Upper lobe of left lung (tissue), 6 donors: ENCODE data around the gene SZT2. TPM values are rescaled to one million over a fixed set of nuclear protein-coding genes. Genes with fewer than 3 reads are reported as not detected.
A peak's percentile ranks its signal among the peaks of the same experiment; 100 is the strongest.

Experiments
- ATAC-seq, 2 donors: fragments of 200-7000 bp; cut with Tn5 transposase; one replicate each; pipeline ENCODE4 v1.9.1; 2022; ENCODE audit warnings: mild to moderate bottlenecking in 2 of 2, moderate library complexity in 2 of 2; ENCODE audit not compliant: low FRiP score in 2 of 2
- DNase-seq, 2 donors: peaks; one replicate each; pipeline ENCODE4 v3.0.0-alpha.2; 2019 to 2020
- H3K27ac ChIP-seq, 4 donors: fragments of 200-600 bp; sonication (generic); one replicate each; pipeline ENCODE4 v1.5.1; 2016 to 2019
- H3K27me3 ChIP-seq, 4 donors: fragments of 200-600 bp; sonication (generic); one replicate each; pipeline ENCODE4 v1.5.1; 2017 to 2019
- H3K36me3 ChIP-seq, 4 donors: fragments of 200-600 bp; sonication (generic); one replicate each; pipeline ENCODE4 v1.5.1; 2016 to 2019
- H3K4me1 ChIP-seq, 4 donors: fragments of 200-600 bp; sonication (generic); one replicate each; pipeline ENCODE4 v1.5.1; 2018 to 2019
- H3K4me3 ChIP-seq, 4 donors: fragments of 200-600 bp; sonication (generic); one replicate each; pipeline ENCODE4 v1.5.1; 2017 to 2019; ENCODE audit warnings: mild to moderate bottlenecking in 2 of 4, moderate library complexity in 1 of 4
- H3K9me3 ChIP-seq, 4 donors: fragments of 200-600 bp; sonication (generic); one replicate each; pipeline ENCODE4 v1.5.1; 2018 to 2019
- EP300 ChIP-seq, 4 donors: sonication (generic); formaldehyde crosslinking; IDR thresholded peaks; one replicate each; pipeline ENCODE4 v1.5.1; 2017; ENCODE audit warnings: antibody characterized with exemption in 4 of 4, control low read depth in 2 of 4
- POLR2A ChIP-seq, 4 donors: fragments of 450-650 bp; IDR thresholded peaks; one replicate each; pipeline ENCODE4 v1.5.1; 2016 to 2017; ENCODE audit warnings: antibody characterized with exemption in 4 of 4, mild to moderate bottlenecking in 2 of 4
- POLR2AphosphoS5 ChIP-seq, 2 donors: sonication (generic); formaldehyde crosslinking; IDR thresholded peaks; one replicate each; pipeline ENCODE4 v1.5.1; 2017; ENCODE audit warnings: antibody characterized with exemption in 2 of 2
- WGBS, 2 donors: methylation state at CpG; one replicate each; pipeline ENCODE4 v1.1.5; 2017 to 2018; 5-methylcytosine and 5-hydroxymethylcytosine counted together
- total RNA-seq, 6 donors: library from RNA; depleted of rRNA in 4 of 6; stranded (reverse); fragments of >200 nt in 4 of 6; gene quantifications; one replicate each; pipeline versions ENCODE4 v1.1.0 to v1.2.1, GENCODE V29; 2016 to 2021
- TF ChIP-seq, protein P1 (sequence below), 6 experiments: fragments of 450-650 bp in 4 of 6; fragments of 200-600 bp in 2 of 6; sonication (generic) in 2 of 6; IDR thresholded peaks; one replicate each; pipeline ENCODE4 v1.5.1; 2016 to 2019; ENCODE audit warnings: antibody characterized with exemption in 6 of 6
- donor health status: DM: no; HTN: no; CAD: no; lungs with moderate emphysema.
- donor health status: DM: no; HTN: yes; CAD: no; lungs with severe emphysema.

SZT2 gene
- total RNA-seq, 6 donors from 2014 or later = 33.3 to 184 (median 57.0) TPM

DNA sequence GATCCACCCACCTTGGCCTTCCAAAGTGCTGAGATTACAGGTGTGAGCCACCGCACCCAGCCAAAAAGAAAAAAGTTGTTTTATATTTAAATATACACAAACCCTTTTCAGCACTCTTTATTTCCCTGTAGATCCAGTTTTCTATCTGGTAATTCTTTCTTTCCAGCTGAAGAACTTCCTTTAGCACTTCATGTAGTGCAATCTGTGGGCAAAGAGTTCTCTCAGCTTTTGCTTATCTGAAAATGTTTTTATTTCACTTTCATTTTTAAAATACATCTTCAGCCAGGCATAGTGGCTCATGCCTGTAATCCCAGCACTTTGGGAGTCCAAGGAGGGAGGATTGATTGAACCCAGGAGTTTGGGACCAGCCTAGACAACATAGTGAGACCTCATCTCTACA, 92.5 kb downstream of the SZT2 start:
- Histone ChIP-seq H3K36me3 (no peaks in the 10 kb centered on the region), H3K9me3 (peaks cover 0 to under 1% (median 0%) of the 10 kb centered on the region in 4 donors), H3K4me3 (no peak overlapping the region), H3K27ac (peak overlapping the region; percentile 2 to 67 (median 58)), H3K4me1 (no peaks in the 10 kb centered on the region), H3K27me3 (no peaks in the 10 kb centered on the region)
- 56 to 59% methylated on average over 1 of the region's 1 CpG for WGBS, 2 donors
- ATAC-seq = no peak
- TF ChIP-seq POLR2A (IDR thresholded peaks at IDR 0.05) = no peak
- TF ChIP-seq, protein P1, sequence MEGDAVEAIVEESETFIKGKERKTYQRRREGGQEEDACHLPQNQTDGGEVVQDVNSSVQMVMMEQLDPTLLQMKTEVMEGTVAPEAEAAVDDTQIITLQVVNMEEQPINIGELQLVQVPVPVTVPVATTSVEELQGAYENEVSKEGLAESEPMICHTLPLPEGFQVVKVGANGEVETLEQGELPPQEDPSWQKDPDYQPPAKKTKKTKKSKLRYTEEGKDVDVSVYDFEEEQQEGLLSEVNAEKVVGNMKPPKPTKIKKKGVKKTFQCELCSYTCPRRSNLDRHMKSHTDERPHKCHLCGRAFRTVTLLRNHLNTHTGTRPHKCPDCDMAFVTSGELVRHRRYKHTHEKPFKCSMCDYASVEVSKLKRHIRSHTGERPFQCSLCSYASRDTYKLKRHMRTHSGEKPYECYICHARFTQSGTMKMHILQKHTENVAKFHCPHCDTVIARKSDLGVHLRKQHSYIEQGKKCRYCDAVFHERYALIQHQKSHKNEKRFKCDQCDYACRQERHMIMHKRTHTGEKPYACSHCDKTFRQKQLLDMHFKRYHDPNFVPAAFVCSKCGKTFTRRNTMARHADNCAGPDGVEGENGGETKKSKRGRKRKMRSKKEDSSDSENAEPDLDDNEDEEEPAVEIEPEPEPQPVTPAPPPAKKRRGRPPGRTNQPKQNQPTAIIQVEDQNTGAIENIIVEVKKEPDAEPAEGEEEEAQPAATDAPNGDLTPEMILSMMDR (IDR thresholded peaks at IDR 0.05) = no peak
- no peak for TF ChIP-seq POLR2AphosphoS5 (IDR thresholded peaks at IDR 0.05)
- no peak for TF ChIP-seq EP300 (IDR thresholded peaks at IDR 0.05)
- no peak for DNase-seq

DNA sequence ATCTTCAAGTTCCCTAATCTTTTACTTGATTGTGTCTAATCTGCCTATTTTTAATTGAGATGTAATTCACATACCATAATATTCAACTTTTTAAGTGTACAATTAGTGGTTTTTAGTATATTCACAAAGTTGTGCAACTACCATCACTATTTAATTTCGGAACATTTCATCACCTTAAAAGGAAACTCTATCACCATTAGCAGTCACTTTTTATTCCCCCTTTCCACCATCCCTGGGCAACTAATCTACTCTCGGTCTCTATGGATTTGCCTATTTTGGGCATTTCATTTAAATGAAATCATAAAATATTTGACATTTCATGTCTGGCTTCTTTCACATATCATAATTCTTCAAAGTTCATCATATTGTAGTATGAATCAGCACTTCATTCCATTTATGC, 94.7 kb downstream of the SZT2 start:
- 78 to 87% methylated on average over 2 of the region's 2 CpGs for WGBS, 2 donors
- H3K36me3 ChIP-seq = no peaks in the 10 kb centered on the region
- H3K4me3 ChIP-seq = no peak overlapping the region
- peaks cover 6 to 13% (median 11%) of the 10 kb centered on the region in 4 donors for H3K9me3 ChIP-seq
- no peaks in the 10 kb centered on the region for H3K27me3 ChIP-seq
- TF ChIP-seq, protein P1 (IDR thresholded peaks at IDR 0.05) = no peak
- TF ChIP-seq POLR2A (IDR thresholded peaks at IDR 0.05) (no peak), EP300 (IDR thresholded peaks at IDR 0.05) (no peak), POLR2AphosphoS5 (IDR thresholded peaks at IDR 0.05) (no peak)
- H3K27ac ChIP-seq = no peak overlapping the region
- H3K4me1 ChIP-seq = no peaks in the 10 kb centered on the region
- no peak for DNase-seq
- no peak for ATAC-seq

DNA sequence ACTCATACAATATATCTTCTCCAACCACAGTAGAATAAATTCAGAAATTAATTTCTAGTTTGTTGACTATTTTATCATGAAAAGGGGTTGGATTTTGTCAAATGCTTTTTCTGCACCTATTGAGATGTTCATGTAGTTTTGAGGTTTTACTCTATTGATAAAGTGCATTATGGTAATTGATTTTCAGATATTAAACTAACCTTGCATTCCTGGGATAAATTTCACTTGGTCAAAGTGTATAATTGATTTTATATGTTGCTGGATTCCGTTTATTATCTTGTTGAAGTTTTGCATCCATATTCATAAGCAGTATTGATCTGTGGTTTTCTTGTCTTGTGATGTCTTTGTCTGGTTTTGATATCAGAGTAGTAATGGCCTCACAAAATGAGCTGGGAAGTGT, 98.5 kb downstream of the SZT2 start:
- Histone ChIP-seq H3K4me1 (peaks cover 0 to 7% (median 5%) of the 10 kb centered on the region in 4 donors), H3K27me3 (no peaks in the 10 kb centered on the region), H3K4me3 (no peak overlapping the region), H3K9me3 (peaks cover 6 to 20% (median 19%) of the 10 kb centered on the region in 4 donors), H3K27ac (no peak overlapping the region), H3K36me3 (no peaks in the 10 kb centered on the region)
- no peak for TF ChIP-seq EP300 (IDR thresholded peaks at IDR 0.05)
- TF ChIP-seq, protein P1 (IDR thresholded peaks at IDR 0.05) = no peak
- TF ChIP-seq POLR2AphosphoS5 (IDR thresholded peaks at IDR 0.05) = no peak
- no peak for TF ChIP-seq POLR2A (IDR thresholded peaks at IDR 0.05)
- ATAC-seq = no peak
- no peak for DNase-seq
- 67 to 72% methylated on average over 1 of the region's 1 CpG for WGBS, 2 donors

DNA sequence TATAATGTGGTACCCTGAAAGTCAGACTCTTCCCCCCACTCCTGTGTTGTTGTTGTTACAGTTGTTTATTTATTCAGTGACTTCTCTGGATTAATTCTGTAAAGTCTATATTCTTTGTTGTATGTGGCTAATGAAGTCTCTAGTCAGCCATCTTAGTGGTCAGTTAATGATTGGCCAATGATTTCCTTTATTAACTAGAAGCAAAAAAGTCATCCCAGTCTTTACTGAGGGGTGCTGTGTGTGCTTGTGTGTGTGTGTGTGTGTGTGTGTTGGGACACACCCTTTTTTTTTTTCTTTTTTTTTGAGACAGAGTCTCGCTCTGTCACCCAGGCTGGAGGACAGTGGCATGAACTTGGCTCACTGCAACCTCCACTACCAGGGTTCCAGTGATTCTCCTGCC, 101.4 kb downstream of the SZT2 start:
- no peak for ATAC-seq
- Histone ChIP-seq H3K4me1 (peaks cover 4 to 23% (median 18%) of the 10 kb centered on the region in 4 donors), H3K4me3 (no peak overlapping the region), H3K27me3 (no peaks in the 10 kb centered on the region), H3K9me3 (peaks cover 6 to 20% (median 19%) of the 10 kb centered on the region in 4 donors), H3K36me3 (no peaks in the 10 kb centered on the region), H3K27ac (no peak overlapping the region)
- TF ChIP-seq, protein P1 (IDR thresholded peaks at IDR 0.05) = no peak
- TF ChIP-seq POLR2AphosphoS5 (IDR thresholded peaks at IDR 0.05) = no peak
- TF ChIP-seq EP300 (IDR thresholded peaks at IDR 0.05) = no peak
- TF ChIP-seq POLR2A (IDR thresholded peaks at IDR 0.05) = no peak
- DNase-seq = no peak
- 94 to 100% methylated on average over 1 of the region's 1 CpG for WGBS, 2 donors

DNA sequence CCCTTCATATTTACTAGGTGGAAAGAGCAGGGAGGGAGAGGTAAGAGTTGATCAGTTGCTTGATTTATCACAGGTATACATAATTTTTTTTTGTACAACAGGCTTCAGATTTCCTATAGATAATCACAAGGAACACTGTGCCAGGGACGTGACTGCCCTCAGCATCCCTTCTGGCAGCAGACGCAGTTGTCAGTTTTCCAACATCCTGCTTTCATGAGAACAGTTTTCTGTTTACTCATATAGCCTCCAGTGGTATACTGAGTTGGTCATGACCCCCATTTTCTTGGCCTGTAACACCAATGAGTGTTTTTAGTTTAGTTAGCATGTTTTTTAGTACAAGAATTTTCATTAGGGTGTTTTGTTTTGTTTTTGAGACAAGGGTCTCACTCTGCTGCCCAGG, 103.1 kb downstream of the SZT2 start:
- 37 to 43% methylated on average over 2 of the region's 2 CpGs for WGBS, 2 donors
- Histone ChIP-seq H3K4me3 (no peak overlapping the region), H3K36me3 (no peaks in the 10 kb centered on the region), H3K4me1 (peaks cover 4 to 23% (median 18%) of the 10 kb centered on the region in 4 donors), H3K9me3 (peaks cover 6 to 18% (median 15%) of the 10 kb centered on the region in 4 donors), H3K27ac (no peak overlapping the region), H3K27me3 (no peaks in the 10 kb centered on the region)
- TF ChIP-seq, protein P1 (IDR thresholded peaks at IDR 0.05) = no peak
- no peak for TF ChIP-seq POLR2AphosphoS5 (IDR thresholded peaks at IDR 0.05)
- TF ChIP-seq POLR2A (IDR thresholded peaks at IDR 0.05) = no peak
- no peak for TF ChIP-seq EP300 (IDR thresholded peaks at IDR 0.05)
- DNase-seq = no peak
- no peak for ATAC-seq
